ACHN (cell line): ENCODE results near the gene RNASE13.
A peak's percentile ranks its signal among the peaks of the same experiment; 100 is the strongest.
"Not testable (repeated sequence)": the region's sequence is repeated elsewhere in the genome, so short reads cannot be mapped to it uniquely, and the experiment has no call there.

ENCODE experiments used
- DNase-seq: peaks from one replicate; pipeline ENCODE4 v3.0.0-alpha.2; 2015
- in situ Hi-C: cut with HindIII; loops from 2 replicates; pipeline ENCODE4 v1.10.0; 2017; ENCODE audit warnings: low sequenced_read_pairs, low pct_ligation_motif_present, low pct_unique_long_range_greater_than_20kb

Gene RNASE13

GRCh38 chr14:21047378-21047781, 12.8 kb upstream of the RNASE13 start:
- DNase-seq, result no peak
- in situ Hi-C loops, result no loop called here

DNA sequence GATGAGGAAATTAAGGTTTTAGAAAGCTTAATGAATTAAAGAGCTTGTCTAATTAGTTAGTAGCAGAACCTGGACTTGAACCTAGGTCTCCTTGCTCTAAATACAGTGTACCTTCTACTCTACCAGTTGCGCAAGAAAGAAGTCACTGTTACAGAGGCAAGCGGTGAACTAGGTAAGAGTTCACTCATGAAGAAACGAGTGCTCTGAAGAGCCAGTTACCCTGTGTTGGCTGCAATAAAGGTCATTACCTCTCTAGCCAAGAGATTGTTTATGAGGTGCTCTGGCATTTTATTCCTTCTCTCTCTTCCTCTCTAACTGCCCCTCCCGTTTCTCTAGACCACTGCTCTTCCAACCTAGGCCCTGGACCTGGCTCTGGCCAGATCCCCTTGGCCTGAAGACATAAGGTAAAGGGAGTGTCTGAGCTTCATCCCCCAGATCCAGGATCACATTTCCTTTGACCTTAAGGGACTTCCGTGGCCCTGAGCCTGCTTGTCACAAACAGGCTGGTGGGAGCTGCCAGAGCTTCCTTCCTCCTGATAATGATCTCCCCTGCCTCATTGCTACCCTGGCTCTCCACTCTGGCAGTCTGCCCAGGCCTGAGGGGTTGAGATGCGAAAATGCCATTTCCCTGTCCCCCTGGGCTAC, 9.5 kb upstream of the RNASE13 start:
- in situ Hi-C loops, result no loop called here
- no peak for DNase-seq

DNA sequence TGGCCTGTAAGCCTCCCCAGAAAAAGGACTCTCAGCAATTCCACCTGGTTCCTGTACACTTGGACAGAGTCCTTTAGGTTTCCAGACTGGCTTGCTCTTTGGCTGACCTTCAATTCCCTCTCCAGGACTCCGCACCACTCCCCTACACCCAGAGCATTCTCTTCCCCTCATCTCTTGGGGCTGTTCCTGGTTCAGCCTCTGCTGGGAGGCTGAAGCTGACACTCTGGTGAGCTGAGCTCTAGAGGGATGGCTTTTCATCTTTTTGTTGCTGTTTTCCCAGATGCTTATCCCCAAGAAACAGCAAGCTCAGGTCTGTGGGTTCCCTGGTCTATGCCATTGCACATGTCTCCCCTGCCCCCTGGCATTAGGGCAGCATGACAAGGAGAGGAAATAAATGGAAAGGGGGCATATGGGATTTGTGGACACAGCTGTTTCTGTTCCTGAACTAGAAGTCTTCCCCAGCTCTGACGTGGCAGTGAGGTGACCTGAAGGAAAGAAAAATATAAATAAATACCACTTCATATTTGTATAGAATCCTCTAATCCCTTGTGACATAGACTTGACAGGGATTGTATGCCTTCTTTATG, 8.9 kb upstream of the RNASE13 start:
- in situ Hi-C loops, result no loop called here
- no peak for DNase-seq

DNA sequence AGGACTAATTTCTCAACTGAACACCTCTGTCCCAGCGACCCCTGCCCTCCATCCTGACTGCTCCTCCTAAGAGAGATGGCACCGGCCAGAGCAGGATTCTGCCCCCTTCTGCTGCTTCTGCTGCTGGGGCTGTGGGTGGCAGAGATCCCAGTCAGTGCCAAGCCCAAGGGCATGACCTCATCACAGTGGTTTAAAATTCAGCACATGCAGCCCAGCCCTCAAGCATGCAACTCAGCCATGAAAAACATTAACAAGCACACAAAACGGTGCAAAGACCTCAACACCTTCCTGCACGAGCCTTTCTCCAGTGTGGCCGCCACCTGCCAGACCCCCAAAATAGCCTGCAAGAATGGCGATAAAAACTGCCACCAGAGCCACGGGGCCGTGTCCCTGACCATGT, 8.3 kb upstream of the RNASE13 start:
- in situ Hi-C loops, result no loop called here
- DNase-seq, result no peak

DNA sequence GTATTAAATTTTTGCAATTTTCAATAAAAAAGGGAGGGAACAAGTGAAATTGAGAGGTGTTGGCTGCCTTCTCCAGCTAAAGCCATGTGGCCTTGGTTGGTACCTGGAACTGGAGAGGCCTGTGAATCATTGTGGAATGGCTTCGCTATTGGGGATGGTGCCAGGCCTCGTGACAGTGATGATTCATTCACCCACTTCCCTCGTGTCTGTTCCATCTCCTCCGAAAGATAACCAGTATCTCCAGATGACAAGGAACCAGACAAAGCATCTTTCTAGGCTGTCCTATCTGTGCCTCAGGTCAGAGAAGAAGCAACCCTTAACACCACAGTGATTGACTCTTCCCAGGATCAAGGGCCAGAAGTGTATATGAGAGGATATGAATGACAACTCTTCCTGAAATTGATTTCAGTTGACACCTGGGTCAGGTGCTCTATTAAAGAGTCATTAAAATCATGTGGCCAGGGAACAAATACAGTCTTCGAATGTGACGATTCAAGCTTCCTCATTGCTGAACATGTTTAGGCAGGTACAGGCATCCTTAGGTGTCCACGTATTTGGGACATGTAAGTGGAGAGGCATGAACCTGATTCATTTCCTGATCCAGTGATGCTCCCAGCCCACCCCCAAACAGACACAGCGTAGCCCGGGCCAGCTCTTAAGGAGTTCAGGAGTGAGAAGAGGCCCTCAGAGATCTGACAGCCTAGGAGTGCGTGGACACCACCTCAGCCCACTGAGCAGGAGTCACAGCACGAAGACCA, 7.2 kb upstream of the RNASE13 start, which contains the start of gene RNASE7:
Gene RNASE7 (plus strand): TSS at position 687 of the 758 bp plus-strand sequence. CDS start 631 bp downstream, outside the sequence.
- in situ Hi-C loops, result no loop called here
- peak; percentile 8 for DNase-seq

- in situ Hi-C loops, DNase-seq: not testable (repeated sequence)
Measured at GRCh38 chr14:21040941-21041340, 6.3 kb upstream of the RNASE13 start.

DNA sequence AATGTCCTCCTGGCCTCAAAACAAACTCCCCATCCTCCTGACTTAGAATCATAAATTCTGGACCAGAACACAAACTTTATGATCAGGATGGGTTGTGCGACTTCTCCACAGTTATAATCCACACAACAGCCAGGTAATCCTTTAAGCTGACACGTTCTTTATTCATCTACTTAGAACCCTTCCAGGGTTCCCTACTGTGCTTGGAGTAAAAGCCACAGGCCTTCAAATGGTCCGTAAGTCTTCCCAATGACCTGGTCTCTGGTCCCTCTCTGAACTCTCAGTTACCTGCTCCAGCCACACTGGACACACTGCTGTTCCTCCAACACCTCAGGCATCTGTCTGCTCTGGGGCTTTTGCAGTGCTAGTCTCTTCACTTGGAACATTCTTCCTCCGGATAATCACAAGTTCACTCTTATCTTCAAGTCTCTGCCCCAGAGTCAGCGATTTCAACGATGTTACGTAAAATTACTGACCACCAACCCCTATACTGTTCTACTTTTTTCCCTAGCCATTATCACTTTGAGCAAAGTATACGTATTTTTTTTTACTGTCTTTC, 5.8 kb upstream of the RNASE13 start:
- in situ Hi-C loops, result no loop called here
- DNase-seq, result no peak

DNA sequence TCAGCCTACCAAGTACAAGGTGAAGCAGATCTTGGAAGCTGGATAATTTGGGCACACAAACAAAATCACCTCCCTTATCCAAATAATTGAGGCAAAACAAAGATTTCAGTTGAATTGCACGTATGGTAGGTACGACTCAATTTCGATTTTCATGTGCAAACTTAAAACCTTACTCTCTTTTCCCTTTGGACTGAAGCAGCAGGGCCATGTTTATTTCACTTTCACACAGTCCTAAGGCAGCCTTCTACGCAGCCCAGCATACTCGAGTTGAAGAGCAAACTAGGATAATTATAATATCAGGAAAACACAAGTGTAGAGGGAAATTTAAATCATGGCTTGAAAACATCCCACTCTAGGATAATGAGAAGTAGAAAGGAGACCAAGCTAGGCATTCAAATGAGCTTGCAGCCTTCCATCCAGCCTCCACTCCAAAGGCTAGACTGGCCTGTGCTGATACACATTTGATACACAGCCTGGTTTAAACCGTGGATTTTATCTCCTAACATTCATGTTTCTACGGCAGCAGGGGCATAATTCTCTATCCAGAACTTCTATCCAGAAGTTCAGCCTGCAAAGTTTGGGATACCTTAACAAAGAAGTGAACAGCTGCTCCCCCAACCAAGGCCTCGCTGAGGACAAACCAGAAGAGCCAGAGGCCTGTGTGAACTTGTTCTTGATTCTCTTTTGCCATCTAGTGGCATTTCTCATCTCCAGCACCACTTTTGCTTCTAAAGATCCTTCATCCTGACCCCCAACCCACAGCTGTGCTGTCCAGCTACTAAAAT, 5.2 kb upstream of the RNASE13 start:
- DNase-seq, result peak; percentile 60
- in situ Hi-C loops, result no loop called here

DNA sequence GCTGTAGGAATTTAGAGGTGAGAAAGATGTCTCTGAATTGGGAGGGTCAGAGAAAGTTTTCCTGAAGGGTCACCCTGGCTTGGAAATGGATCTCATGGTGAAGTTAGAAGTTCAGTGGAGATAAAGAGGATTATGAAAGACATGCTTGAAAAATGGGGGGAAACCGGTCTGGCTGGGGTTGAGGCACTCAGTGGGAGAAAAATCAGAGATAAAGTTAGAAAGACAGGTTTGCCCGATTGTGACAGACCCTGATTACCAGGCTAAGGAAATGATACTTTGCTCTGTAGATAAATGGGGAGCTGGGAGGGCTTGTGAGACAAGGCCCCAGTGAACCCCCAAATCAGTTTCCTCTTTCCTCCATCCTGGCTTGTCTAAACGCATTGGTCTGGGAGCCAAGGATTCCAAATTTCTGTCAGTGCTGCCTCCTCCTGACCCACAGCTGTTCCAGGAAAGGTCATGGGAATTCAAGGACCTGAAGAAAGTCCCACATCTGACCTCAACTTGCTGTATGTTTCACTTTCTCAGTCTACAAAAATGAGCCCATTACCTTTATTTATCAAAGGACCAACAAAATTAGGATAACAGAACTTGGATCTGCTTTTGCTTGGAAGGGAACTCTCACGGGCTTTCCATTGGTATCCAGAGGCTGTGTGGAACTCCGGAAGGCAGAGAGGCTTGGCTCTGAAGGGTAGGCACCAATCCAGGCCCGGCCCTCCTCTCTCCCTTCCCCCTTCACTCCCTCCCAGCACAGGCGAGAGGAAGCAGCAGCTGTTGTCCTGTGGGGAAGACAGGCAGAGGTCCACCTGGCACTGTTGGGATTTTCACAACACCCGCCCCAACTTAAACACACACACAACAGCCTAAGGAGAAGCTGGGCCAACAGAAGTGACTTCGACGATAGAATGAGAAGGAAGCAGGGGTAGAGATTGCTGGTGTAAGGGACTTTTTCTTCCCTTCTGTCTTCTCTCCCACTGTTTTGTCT, 4.1 kb upstream of the RNASE13 start:
- in situ Hi-C loops, result no loop called here
- DNase-seq, result no peak

GRCh38 chr14:21037156-21037555, 2.5 kb upstream of the RNASE13 start:
- in situ Hi-C loops, result no loop called here

DNA sequence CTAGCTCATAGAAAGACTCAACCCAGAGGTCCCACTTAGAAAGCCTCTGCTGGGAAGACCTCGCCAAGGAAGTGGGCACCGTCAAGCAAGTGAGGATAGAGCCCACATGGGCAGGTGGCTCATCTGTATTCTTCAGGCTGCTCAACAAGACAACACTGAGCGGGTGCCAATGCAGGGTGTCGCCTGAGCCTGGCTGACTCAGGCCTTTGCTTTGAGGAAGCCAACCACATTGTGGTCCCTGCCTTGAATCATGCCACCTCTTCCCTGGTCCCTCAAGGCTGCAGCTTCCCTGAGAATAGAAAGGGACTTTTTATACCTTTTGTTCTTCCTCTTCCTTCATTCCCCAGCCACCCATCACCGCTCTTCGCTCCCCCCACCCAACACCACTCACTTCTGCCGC, 2.1 kb upstream of the RNASE13 start:
- no peak for DNase-seq
- in situ Hi-C loops, result no loop called here

More at GRCh38 chr14:21037156-21037555, 2.5 kb upstream of the RNASE13 start:
- no peak for DNase-seq

DNA sequence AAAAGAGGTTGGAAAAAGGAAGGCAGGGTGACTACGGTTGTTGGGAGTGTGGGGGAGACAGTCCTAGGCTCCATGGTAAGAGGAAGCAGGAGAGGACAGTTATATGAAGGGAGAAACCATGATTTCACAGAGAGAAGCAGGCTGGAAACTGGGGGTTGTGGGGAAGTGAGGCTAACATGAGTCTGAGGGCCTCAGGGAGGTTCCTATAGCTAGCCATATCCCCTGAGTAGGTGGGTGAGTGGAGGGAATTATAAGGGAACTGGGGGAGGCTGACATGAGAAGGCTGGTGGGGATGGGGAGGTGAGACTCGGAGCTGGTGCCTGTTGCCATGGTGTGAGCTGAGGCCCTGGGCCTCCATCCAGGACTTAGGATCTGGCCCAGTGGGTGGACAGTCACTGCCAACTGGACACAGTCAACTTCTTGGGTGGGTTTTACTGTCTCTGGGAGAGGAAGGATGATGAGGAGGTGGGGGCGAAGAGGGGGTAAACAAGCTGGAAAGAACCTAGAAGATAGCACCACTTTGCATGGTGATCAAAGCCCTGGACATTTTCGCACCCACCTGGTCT, 1.4 kb downstream of the RNASE13 start:
- no peak for DNase-seq
- in situ Hi-C loops, result no loop called here

DNA sequence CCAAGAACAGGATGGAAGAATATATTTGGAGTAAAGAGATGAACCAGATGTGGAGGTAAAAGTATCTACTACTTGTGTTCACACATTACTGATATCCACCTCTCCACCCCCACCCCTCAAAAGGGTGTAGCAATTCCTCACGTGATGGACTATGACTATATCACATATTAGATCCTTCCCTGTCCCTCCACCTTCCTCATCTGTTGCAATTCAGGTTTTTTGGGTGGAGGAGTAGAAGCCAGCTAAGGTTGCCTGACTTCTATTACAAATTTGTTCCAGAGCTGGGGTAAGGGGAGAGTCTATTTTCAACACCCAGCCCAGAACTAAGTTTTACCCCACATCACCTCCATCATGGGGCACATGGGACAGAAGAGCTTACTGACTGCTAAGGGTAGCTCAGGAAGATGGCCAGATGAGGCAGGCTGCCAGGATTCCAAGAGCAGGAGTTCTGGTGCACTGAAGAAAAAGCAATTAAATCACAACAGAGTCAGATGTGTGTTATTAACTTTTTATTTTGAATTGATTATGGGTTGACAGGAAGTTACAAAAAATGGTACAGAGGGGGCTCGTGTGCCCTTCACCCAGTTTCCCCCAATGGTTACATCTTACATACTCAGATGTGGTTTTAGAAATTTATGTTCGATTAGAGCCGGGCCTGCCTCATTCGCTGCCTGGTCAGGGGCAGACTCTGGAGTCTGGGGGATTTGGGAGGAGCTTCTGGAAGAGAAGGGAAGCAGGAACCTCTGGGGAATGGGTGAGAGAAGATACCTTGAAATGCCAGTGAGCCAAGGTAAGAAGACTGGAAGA, 2.1 kb downstream of the RNASE13 start:
- DNase-seq, result no peak
- in situ Hi-C loops, result no loop called here

DNA sequence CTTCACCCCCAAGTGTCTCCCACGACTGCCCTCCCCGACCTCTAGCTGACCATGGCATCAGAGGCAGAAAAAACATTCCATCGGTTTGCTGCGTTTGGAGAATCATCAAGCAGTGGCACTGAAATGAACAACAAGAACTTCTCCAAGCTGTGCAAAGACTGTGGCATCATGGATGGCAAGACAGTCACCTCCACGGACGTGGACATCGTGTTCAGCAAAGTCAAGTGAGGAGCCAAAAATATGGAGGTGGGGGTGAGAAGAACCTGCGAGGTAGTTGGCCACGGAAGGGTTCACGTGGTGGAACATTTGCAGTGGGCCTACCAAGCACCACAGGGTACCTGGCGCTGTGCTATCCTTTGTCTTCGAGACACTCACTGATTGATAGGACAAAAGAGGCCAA, 4.1 kb downstream of the RNASE13 start:
- DNase-seq, result no peak
- in situ Hi-C loops, result no loop called here

GRCh38 chr14:21029917-21030316, 4.7 kb downstream of the RNASE13 start, which contains the start of gene TPPP2:
TPPP2 (plus strand) TSS chr14:21030217; CDS start chr14:21030582, 365 bp downstream.
- DNase-seq, result no peak
- in situ Hi-C loops, result no loop called here

DNA sequence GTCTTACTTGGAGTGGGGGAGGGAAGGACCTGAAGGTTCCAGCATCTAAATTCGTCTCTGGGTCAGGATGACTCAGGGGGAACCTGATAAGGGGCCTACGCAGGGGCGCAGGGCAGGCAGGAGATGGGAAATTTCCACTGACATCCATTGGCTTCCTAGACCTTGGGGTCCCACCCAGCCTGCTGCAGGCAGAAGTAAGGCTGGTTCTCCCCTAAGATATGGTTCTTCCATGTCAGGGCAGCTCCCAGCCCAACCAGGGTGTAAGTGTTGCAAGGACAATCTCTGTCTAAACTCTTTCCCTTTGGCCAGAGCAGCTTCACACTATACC, 7.7 kb downstream of the RNASE13 start:
- DNase-seq, result no peak
- in situ Hi-C loops, result no loop called here
